LNCAP (cell line): ENCODE measurements around the gene ATP5F1B.

ENCODE experiments used
- TF ChIP-seq, protein P1 (sequence below): fragments of 450-650 bp; IDR thresholded peaks from 2 replicates; pipeline ENCODE4 v1.5.1; 2017; ENCODE audit warnings: mild to moderate bottlenecking

The ATP5F1B gene

DNA sequence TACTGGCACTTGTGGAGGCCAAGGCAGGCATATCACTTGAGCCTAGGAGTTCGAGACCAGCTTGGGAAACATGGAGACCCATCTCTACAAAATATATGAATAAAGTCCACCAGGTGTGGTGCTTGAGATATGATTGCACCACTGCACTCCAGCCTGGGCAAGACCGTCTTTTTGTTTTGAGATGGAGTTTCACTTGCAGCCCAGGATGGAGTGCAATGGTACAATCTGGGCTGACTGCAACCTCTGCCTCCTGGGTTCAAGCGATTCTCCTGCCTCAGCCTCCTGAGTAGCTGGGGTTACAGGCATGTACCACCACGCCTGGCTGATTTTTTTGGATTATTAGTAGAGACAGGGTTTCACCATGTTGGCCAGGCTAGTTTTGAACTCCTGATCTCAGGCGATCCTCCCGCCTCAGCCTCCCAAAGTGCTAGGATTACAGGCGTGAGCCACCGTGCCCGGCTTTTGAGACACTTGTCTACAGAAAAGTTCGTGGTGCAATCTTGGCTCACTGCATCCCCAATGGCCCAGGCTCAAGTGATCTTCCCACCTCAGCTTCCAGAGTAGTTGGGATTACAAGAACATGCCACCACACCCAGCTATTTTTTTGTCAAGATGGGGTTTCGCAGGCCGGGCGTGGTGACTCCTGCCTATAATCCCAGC, 16.3 kb upstream of the ATP5F1B start:
- TF ChIP-seq, protein P1, sequence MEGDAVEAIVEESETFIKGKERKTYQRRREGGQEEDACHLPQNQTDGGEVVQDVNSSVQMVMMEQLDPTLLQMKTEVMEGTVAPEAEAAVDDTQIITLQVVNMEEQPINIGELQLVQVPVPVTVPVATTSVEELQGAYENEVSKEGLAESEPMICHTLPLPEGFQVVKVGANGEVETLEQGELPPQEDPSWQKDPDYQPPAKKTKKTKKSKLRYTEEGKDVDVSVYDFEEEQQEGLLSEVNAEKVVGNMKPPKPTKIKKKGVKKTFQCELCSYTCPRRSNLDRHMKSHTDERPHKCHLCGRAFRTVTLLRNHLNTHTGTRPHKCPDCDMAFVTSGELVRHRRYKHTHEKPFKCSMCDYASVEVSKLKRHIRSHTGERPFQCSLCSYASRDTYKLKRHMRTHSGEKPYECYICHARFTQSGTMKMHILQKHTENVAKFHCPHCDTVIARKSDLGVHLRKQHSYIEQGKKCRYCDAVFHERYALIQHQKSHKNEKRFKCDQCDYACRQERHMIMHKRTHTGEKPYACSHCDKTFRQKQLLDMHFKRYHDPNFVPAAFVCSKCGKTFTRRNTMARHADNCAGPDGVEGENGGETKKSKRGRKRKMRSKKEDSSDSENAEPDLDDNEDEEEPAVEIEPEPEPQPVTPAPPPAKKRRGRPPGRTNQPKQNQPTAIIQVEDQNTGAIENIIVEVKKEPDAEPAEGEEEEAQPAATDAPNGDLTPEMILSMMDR = no peak

DNA sequence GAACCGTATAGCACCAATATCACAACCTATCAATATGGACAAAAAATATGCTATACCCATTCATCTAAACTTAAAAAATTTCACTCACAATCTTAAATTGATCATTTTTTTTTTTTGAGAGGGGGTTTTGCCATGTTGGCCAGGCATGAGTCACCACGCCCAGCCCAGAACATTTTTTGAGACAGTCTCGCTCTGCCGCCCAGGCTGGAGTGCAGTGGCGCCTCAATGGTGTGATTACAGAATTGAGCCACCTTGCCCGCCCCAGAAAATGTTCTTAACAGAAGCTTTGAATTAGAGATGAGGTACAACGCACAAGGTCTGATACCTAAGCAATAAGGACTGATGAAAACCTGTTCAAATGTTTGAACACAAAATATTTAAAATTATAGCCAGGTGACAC, 15.8 kb upstream of the ATP5F1B start:
- TF ChIP-seq, protein P1 = no peak

DNA sequence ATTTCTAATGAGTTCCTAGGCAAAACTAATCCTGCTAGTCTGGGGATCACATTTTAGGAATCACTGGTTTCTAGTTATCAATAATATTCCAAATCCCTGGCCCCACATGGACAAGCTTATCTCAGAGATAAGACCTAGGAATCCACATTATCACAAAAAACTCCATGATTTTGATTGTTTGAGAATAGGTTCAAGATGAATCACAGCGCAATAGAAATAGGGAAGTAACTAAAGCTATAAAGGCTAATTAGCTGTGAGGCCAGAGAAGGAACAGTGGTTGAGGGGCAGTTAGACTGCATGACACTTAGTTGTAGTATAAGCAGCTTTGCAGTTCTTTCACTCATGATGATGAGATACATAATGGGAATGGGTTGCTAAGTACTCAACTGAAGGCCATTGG, 13.1 kb upstream of the ATP5F1B start:
- TF ChIP-seq, protein P1 = no peak

DNA sequence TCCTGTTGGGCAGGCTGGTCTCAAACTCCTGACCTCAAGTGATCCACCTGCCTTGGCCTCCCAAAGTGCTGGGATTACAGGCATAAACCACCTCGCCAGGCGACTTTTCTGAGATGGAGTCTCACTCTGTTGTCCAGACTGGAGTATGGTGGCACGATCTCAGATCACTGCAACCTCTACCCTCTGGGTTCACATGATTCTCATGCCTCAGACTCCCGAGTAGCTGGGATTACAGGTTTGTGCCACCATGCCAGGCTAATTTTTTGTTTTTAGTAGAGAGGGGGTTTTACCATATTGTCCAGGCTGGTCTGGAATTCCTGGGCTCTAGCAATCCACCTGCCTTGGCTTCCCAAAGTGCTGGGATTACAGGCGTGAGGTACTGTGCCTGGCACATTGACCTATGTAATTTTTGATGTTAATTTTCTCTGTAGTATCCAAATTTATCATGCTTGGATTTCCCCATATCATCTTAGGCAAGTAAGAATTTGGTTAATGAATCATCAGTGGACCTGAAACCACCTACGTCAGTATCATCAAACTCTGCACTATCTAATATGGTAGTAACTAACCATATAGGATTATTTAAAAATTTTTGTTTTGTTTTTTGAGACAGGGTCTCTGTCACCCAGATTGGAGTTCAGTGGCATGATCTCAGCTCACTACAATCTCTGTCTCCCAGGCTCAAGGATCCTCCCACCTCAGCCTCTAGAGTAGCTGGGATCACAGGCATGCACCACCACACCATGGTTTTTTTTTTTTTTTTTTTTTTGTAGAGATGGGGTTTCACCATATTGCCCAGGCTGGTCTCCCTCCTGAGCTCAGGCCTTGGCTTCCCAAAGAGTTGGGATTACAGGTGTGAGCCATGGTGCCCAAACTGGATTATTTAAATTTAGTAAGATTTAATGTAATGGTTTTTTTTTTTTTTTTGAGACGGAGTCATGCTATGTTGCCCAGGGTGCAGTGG, 11.9 kb upstream of the ATP5F1B start:
- TF ChIP-seq, protein P1 = no peak

DNA sequence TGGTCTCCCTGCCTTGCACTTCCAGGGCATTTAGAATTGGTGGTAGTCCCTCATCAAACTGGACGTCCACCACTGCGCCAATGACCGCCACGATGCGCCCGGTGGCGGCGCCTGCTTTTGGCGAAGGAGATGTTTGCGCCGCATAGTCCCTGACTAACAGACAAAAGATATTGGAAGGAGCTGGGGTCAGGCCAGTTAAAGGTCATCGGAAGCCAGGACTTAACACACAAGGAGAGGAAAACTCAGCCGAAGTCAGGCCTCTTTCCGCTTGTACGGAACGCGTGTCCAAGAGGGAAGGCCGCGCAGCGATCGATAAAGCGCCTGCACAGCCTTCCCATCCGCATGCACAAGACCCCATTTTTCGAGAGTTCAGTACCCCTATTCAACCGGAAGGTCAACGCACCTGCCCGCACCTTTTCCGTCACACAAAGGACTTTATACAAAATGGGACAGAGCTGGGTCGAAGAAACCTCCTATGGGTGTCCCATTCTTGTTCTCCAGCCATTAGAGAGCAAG, 525 bp downstream of the ATP5F1B start:
- TF ChIP-seq, protein P1 = no peak

DNA sequence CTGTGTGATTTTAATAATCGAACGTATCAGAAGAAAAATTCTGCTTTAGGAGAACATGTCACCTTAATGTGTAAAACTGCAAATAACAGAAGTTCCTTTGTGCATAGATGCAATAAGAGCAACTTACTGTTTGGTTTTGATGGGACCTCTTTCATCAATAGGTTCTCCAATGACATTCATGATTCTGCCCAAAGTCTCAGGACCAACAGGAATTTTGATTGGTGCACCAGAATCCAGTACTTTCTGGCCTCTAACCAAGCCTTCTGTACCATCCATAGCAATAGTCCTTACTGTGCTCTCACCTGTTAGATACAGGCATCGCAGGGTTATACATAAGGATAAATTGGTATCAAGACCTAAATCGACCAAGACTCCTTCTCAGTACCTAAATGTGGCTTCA, 1.1 kb downstream of the ATP5F1B start:
- TF ChIP-seq, protein P1 = no peak

DNA sequence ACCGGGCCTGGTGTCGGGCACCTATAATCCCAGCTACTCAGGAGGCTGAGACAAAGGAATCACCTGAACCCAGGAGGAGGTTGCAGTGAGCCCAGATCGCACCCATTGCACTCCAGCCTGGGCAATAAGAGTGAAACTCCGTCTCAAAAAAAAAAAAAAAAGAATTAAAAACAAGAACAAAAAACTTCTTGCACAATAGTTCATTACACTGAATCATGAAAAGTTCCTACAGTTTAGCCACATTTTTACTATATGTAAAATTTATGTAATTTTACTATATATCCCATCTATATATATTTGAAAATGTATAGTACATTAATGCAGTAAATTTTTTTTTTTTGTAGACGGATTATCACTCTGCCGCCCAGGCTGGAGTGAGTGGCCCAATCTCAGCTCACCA, 4.6 kb downstream of the ATP5F1B start:
- TF ChIP-seq, protein P1 = no peak
